Measurements from ENCODE around the gene CADM1. TPM values are rescaled to one million over a fixed set of nuclear protein-coding genes. Genes with fewer than 3 reads are reported as not detected.

CADM1 gene
- total and polyA plus RNA-seq, 9 of the 15 experiments (the other 6 are each of a cell fraction or from before 2014, with no cell fraction given) = 0.42 TPM; not detected in 8

- CTCF ChIA-PET (ENCODE audit: low intra/inter-chr PET ratio) = no interaction called here
- TF ChIP-seq ZNF436 (CRISPR knock-in tag; IDR thresholded peaks at IDR 0.05) = no peak
- ATAC-seq = no peak
Measured at GRCh38 chr11:115503083-115503885, 931 bp downstream of the CADM1 start.

GRCh38 chr11:115502636-115503082 lies 1.6 kb downstream of the CADM1 start:
- FAIRE-seq (no peak), ATAC-seq (no peak), DNase-seq (ENCODE audit: extremely low read depth in 1 of 4, low spot score in 3 of 4) (no peak)
- TF ChIP-seq ZBTB8A (IDR thresholded peaks at IDR 0.05; ENCODE audit: partially characterized antibody) (no peak), TFAM (CRISPR knock-in tag; conservative IDR thresholded peaks at IDR 0.05) (no peak), CREB1 (IDR thresholded peaks at IDR 0.05) (no peak), CREB1 (CRISPR knock-in tag; IDR thresholded peaks at IDR 0.05) (no peak), ZHX1 (conservative IDR thresholded peaks at IDR 0.05; ENCODE audit: low read length) (no peak), CHD2 (IDR thresholded peaks at IDR 0.05; ENCODE audit: low read depth, low read length) (no peak), SMARCC2 (IDR thresholded peaks at IDR 0.05; ENCODE audit: low read depth) (no peak), DEAF1 (CRISPR knock-in tag; IDR thresholded peaks at IDR 0.05) (no peak)
- Histone ChIP-seq H3K79me2 (ENCODE audit: control insufficient read depth, insufficient read depth, low read length) (no peaks in the 10 kb centered on the region), H3K36me3 (ENCODE audit: control insufficient read depth, insufficient read depth, low read length) (no peaks in the 10 kb centered on the region), H3K9me1 (ENCODE audit: control insufficient read depth, insufficient read depth, low read length) (no peaks in the 10 kb centered on the region), H3K27me3 (ENCODE audit: control insufficient read depth in 2 of 2, insufficient read depth in 2 of 2, low read length in 2 of 2) (peaks cover 0 to 5% of the 10 kb centered on the region in 2 experiments; a peak in 1 of 5 replicates), H3K9ac (ENCODE audit: insufficient read depth in 1 of 2, low read depth in 2 of 2, low read length in 2 of 2) (no peak overlapping the region), H3K27ac (ENCODE audit: extremely low read depth, low read depth, low read length) (no peak overlapping the region), H2AFZ (ENCODE audit: low read depth, low read length) (no peak overlapping the region), H4K20me1 (replicated peaks; ENCODE audit: control insufficient read depth, insufficient read depth, low read length) (no peaks in the 10 kb centered on the region; the same call in 1 of the 2 replicates), H3K4me2 (ENCODE audit: insufficient read depth, low read length) (no peak overlapping the region), H3K4me3 (no peak overlapping the region), H3K9me3 (replicated peaks; ENCODE audit: control insufficient read depth, insufficient read depth, low read depth, low read length) (no peaks in the 10 kb centered on the region), H3K4me1 (replicated peaks in 1 of 2; ENCODE audit: control insufficient read depth in 2 of 2, insufficient read depth in 2 of 2, low read length in 2 of 2) (peaks cover 0 to 9% of the 10 kb centered on the region in 2 experiments; a peak in 2 of 5 replicates)
- in situ Hi-C loops (cut with MboI) (no loop called here), intact Hi-C loops (cut with micrococcal nuclease) (no loop called here)
- WGBS (ENCODE audit: insufficient coverage, low coverage, missing lambda C conversion rate) = 11% methylated on average over 25 of the region's 30 CpGs
- POLR2A ChIA-PET = no interaction called here
- CTCF ChIA-PET (ENCODE audit: low intra/inter-chr PET ratio) = no interaction called here
- BruUV-seq (replicated peaks) = no TSS peak

More at GRCh38 chr11:115503083-115503885, 931 bp downstream of the CADM1 start:
- in situ Hi-C loops (cut with MboI) (no loop called here), intact Hi-C loops (cut with micrococcal nuclease) (no loop called here)
- Histone ChIP-seq H3K9ac (ENCODE audit: insufficient read depth in 1 of 2, low read depth in 2 of 2, low read length in 2 of 2) (no peak overlapping the region), H3K79me2 (ENCODE audit: control insufficient read depth, insufficient read depth, low read length) (no peaks in the 10 kb centered on the region), H3K27me3 (ENCODE audit: control insufficient read depth in 2 of 2, insufficient read depth in 2 of 2, low read length in 2 of 2) (peaks cover 0 to 5% of the 10 kb centered on the region in 2 experiments; a peak in 1 of 5 replicates), H3K27ac (ENCODE audit: extremely low read depth, low read depth, low read length) (no peak overlapping the region), H3K36me3 (ENCODE audit: control insufficient read depth, insufficient read depth, low read length) (no peaks in the 10 kb centered on the region), H3K4me2 (ENCODE audit: insufficient read depth, low read length) (no peak overlapping the region), H3K9me3 (replicated peaks; ENCODE audit: control insufficient read depth, insufficient read depth, low read depth, low read length) (no peaks in the 10 kb centered on the region), H3K4me3 (no peak overlapping the region), H3K4me1 (replicated peaks in 1 of 2; ENCODE audit: control insufficient read depth in 2 of 2, insufficient read depth in 2 of 2, low read length in 2 of 2) (peaks cover 0 to 9% of the 10 kb centered on the region in 2 experiments; a peak in 2 of 5 replicates), H4K20me1 (replicated peaks; ENCODE audit: control insufficient read depth, insufficient read depth, low read length) (no peaks in the 10 kb centered on the region; the same call in 1 of the 2 replicates), H2AFZ (ENCODE audit: low read depth, low read length) (no peak overlapping the region), H3K9me1 (ENCODE audit: control insufficient read depth, insufficient read depth, low read length) (no peaks in the 10 kb centered on the region)
- FAIRE-seq (no peak), DNase-seq (ENCODE audit: extremely low read depth in 1 of 4, low spot score in 3 of 4) (no peak)
- POLR2A ChIA-PET = no interaction called here
- BruUV-seq (replicated peaks) = no TSS peak
- 28% methylated on average over 10 of the region's 77 CpGs for WGBS (ENCODE audit: insufficient coverage, low coverage, missing lambda C conversion rate)

All from K562 (cell line).